Neural crest cell (in vitro differentiated cells): ENCODE measurements around the gene ZHX3. TPM values are rescaled to one million over a fixed set of nuclear protein-coding genes. Genes with fewer than 3 reads are reported as not detected.
A peak's percentile ranks its signal among the peaks of the same experiment; 100 is the strongest.

Experiments used
- DNase-seq: peaks from one replicate; pipeline ENCODE4 v3.0.0; 2021; ENCODE audit warnings: low read depth, mixed read lengths, low spot score
- H3K27ac Mint-ChIP-seq: one replicate; pipeline ENCODE4 v1.8.0; 2021; ENCODE audit warnings: mild to moderate bottlenecking, mixed read lengths; ENCODE audit not compliant: unreplicated experiment
- H3K27me3 Mint-ChIP-seq: 2 replicates; pipeline ENCODE4 v1.8.0; 2021; ENCODE audit warnings: low read depth, mild to moderate bottlenecking, mixed read lengths
- H3K36me3 Mint-ChIP-seq: 2 replicates; pipeline ENCODE4 v1.8.0; 2021; ENCODE audit warnings: low read depth, mild to moderate bottlenecking, mixed read lengths
- H3K4me1 Mint-ChIP-seq: 2 replicates; pipeline ENCODE4 v1.8.0; 2021; ENCODE audit warnings: mixed read lengths
- H3K4me3 Mint-ChIP-seq: one replicate; pipeline ENCODE4 v1.8.0; 2021; ENCODE audit warnings: mild to moderate bottlenecking, mixed read lengths
- H3K9me3 Mint-ChIP-seq: 2 replicates; pipeline ENCODE4 v1.8.0; 2021; ENCODE audit warnings: mixed read lengths
- CTCF ChIP-seq: fragments of 200-600 bp; sonication (generic); conservative IDR thresholded peaks from 2 replicates; pipeline ENCODE4 v1.5.0; 2021; ENCODE audit warnings: antibody characterized with exemption, mild to moderate bottlenecking
- total RNA-seq: library from RNA; stranded (reverse); gene quantifications from 2 replicates; pipeline ENCODE4 v1.2.1, GENCODE V29; 2021

The ZHX3 gene
- total RNA-seq, 1 donor from 2014 or later: 13.0 TPM

DNA sequence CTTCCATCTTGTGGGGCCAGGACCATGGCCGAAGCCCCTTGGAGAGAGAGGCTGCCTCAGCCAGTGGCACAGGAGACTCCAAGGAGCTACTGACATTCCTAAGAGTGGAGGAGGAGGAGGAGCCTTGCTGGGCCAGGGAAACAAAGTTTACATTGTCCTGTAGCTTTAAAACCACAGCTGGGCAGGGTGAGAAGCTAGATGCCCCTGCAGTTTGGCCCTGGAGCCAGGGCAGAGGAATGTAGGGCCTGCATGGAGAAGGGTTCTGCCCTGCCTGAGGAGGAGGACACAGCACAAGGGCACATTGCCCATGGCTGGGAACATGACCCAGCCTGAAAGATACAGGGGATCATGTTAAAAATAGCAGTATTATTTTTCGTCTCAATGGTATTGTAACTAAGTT is 142.7 kb downstream of the ZHX3 start:
- peaks cover 43% of the 10 kb centered on the region for H3K4me1 Mint-ChIP-seq
- TF ChIP-seq CTCF: no peak
- H3K27ac Mint-ChIP-seq: peak overlapping the region; percentile 68
- H3K27me3 Mint-ChIP-seq: peaks cover 5% of the 10 kb centered on the region
- peak overlapping the region; percentile 60 for H3K4me3 Mint-ChIP-seq
- peaks cover 35% of the 10 kb centered on the region for H3K36me3 Mint-ChIP-seq
- DNase-seq: no peak
- no peaks in the 10 kb centered on the region for H3K9me3 Mint-ChIP-seq

DNA sequence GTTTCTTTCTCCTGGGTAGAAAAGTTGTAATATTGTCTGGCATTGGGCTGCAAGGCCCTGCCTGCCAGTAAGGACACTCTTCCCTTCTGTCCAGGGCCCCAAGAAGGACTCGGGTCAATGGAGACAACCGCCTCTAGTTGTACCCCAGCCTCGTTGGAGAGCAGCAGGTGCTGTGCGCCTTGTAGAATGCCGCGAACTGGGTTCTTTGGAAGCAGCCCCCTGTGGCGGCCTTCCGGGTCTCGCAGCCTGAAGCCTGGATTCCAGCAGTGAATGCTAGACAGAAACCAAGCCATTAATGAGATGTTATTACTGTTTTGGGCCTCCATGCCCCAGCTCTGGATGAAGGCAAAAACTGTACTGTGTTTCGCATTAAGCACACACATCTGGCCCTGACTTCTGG is 143.2 kb downstream of the ZHX3 start:
- no peak for DNase-seq
- H3K4me3 Mint-ChIP-seq: no peak overlapping the region

DNA sequence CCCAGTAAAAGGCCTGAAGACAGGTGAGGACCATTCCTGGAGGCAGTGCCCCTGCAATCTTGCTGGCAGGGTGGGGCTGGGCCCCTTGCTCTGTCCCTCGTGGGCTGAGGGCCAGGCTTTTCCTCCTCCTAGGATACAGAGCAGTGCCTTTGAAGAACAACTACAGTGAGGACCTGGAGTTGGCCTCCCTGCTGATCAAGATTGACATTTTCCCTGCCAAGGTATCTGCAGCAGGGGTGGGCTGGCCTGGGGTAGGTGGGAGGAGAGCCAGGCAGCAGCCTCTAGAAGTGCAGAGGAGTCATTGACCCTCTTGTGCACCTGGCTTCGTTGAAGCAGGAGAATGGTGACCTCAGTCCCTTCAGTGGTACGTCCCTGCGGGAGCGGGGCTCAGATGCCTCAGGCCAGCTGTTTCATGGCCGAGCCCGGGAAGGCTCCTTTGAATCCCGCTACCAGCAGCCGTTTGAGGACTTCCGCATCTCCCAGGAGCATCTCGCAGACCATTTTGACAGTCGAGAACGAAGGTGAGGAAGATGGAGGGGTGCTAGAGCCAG is 143.7 kb downstream of the ZHX3 start:
- Mint-ChIP-seq H3K27me3 (peaks cover 3% of the 10 kb centered on the region), H3K9me3 (no peaks in the 10 kb centered on the region), H3K4me3 (peak overlapping the region; percentile 78), H3K27ac (no peak overlapping the region), H3K36me3 (peaks cover 29% of the 10 kb centered on the region), H3K4me1 (peaks cover 37% of the 10 kb centered on the region)
- TF ChIP-seq CTCF: no peak
- no peak for DNase-seq

More for the DNA sequence above, 143.2 kb downstream of the ZHX3 start:
- no peak for TF ChIP-seq CTCF
- Mint-ChIP-seq H3K27ac (no peak overlapping the region), H3K4me1 (peaks cover 42% of the 10 kb centered on the region), H3K36me3 (peaks cover 34% of the 10 kb centered on the region), H3K9me3 (no peaks in the 10 kb centered on the region), H3K27me3 (peaks cover 5% of the 10 kb centered on the region)

GRCh38 chr20:41173161-41173721 is 144.3 kb downstream of the ZHX3 start:
- Mint-ChIP-seq H3K9me3 (no peaks in the 10 kb centered on the region), H3K36me3 (peaks cover 26% of the 10 kb centered on the region), H3K27ac (peak overlapping the region; percentile 86), H3K4me1 (peaks cover 30% of the 10 kb centered on the region), H3K27me3 (peaks cover 3% of the 10 kb centered on the region), H3K4me3 (peak overlapping the region; percentile 78)
- DNase-seq: peak; percentile 81
- peak; percentile 97 for TF ChIP-seq CTCF

GRCh38 chr20:41172296-41173140 is 145.0 kb downstream of the ZHX3 start:
- Mint-ChIP-seq H3K36me3 (peaks cover 24% of the 10 kb centered on the region), H3K27ac (peak overlapping the region; percentile 93), H3K9me3 (no peaks in the 10 kb centered on the region), H3K4me1 (peaks cover 23% of the 10 kb centered on the region), H3K4me3 (peak overlapping the region; percentile 78), H3K27me3 (peaks cover 3% of the 10 kb centered on the region)
- DNase-seq: no peak
- no peak for TF ChIP-seq CTCF
